ENCODE results near the gene LASP1.

LASP1 gene

DNA sequence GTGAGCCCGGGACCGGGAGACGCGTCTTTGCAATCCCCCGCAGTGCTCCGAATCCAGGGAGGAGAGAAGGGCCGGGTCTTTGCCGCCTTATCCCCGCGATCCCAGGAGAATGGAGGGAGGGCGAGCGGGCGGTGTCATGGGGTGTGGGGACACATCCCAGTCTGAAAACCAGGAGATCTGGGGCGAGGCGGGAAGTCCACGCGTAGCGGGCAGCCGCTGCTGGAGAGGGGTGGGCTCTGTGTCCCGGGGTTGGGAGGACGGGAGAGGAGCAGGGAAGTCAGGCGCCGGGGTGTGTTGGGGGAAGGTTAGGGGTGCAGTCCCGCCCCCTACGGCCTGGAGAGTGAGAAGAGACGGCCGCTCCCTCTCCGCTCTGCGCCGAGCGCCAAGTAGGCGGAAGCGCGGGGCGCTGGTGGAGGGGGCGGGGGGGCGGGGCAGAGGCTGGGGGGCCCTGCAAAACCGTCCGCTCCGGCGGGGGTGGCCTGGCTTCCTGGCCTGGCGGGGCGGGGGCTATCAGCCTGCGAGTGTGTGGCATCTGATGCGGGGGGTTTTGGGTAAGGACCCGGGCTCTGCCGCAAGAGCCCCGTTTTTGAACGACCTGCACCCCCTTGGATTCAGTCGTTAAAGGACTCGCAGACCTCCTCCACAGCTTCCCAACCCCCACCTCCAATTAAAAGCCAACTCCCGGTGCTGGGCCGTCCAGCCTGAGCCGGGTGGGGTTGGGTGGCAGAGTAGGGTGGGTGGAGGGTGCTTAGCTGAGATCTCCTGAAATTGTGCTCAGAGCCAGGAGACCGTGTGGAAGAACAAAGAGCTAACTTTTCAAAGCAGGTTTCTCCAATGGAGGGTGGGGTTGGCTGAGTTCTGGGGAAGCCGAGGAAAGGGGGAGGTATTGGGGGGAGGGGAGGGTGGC is 654 bp downstream of the LASP1 start:
- peak; percentile 72 for DNase-seq

DNA sequence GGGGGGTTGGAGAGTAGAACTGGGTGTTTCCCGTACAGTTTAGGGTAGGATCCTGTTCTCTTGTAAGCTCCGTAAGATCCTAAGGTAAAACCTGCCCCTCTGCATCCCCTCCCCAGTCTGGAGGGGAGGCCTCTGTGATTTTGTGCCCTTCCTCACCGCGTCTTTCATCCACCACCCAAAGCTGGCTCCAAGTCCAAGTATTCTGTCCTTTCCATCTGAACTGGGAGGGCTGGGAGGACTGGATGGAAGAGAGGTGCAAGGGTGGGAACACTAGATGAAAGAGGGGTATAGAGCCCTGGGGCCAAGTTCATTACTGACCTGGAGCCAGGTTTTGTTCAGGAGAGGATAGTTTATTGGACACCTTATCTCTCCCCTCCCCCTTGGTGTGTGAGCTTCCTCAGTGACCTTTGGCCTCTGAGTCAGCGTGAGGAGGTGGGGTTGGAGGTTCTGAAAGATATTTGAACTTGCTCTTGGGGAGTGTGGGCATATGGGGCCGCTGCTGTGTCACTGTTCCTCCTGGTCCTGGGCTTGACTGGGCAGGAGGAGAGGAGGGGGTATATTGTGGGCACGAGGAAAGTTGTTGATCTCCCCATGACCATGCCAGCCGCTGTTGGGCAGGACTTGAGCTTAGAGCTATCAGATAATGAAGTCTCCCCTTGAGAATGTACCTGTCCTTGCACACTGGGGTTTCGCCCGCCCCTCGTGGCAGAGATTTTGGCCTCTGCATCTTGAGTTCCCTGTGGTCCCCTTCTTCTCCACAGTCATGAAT is 1.6 kb downstream of the LASP1 start:
- peak; percentile 93 for DNase-seq

GRCh38 chr17:38872027-38872511 is 2.2 kb downstream of the LASP1 start:
- no peak for DNase-seq

DNA sequence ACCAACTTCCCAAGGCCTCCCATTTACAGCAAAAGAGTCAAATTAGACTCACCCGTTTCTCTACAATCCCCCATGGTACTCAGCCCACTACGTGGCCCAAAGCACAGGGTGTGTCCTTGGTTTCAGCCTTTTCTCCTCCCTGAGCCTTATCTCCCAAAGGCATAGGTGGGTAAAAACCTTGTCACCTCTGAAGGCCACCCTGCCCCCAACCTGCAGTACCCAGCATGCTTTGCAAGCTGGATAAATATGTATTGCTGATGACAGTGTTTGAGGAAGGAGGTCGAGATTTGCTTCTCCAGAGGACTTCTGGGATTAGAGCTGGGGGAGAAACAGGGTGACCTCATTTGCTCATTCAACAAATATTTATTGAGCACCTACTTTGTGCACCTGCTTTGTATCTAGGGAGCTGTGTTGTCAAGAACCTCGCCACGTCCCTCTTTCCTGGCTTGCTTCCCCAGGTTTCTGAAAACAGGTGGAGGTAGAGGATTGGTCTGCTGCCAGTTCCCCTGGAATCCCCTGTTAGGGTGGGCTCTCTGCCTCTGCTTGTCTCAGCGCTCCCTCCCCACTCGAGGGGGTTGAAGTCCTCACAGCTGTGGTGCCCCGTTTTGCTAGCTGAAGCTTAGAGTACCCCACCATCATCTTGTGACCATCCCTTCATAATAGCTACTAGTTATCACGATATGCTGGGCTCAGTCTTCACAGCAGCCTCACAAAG is 3.0 kb downstream of the LASP1 start:
- DNase-seq = peak; percentile 24

- no peak for DNase-seq
These were observed 4.0 kb downstream of the LASP1 start for GRCh38 chr17:38873640-38874380.

GRCh38 chr17:38874505-38875400 is 4.9 kb downstream of the LASP1 start:
- no peak for DNase-seq

- no peak for DNase-seq
These were observed 5.7 kb downstream of the LASP1 start for GRCh38 chr17:38875477-38876075.

- no peak for DNase-seq
These were observed 7.4 kb downstream of the LASP1 start for GRCh38 chr17:38877130-38877851.

- no peak for DNase-seq
These were observed 10.2 kb downstream of the LASP1 start for GRCh38 chr17:38879878-38880665.

DNA sequence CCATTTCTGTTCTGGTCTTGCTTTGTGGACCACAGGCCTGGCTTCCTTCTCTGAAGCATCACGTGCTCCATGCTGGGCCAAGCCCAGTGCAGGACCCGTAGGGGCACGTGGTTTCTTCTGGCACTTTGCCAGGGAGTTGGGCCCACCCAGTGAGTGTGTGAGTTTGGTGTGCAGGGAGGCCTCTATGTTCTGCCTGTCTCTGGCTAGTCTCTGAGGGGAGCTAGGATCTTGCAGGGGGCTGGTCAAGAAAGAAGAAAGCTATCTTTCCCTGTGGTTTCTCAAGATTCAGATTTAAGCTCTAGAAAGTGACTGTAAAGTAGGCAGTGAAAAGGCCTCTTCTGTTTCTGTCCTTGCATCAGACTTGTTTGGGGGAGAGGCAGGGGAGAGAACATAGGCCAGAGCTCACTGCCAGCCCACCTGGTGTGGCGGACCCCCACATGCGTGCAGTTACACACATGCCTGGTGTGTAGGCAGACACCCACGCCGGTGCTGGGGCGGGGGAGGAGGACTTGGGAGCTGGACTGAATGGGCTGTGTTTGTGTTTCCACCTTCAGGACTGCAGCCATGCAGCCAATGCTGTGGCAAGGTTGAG is 11.8 kb downstream of the LASP1 start:
- peak; percentile 92 for DNase-seq

DNA sequence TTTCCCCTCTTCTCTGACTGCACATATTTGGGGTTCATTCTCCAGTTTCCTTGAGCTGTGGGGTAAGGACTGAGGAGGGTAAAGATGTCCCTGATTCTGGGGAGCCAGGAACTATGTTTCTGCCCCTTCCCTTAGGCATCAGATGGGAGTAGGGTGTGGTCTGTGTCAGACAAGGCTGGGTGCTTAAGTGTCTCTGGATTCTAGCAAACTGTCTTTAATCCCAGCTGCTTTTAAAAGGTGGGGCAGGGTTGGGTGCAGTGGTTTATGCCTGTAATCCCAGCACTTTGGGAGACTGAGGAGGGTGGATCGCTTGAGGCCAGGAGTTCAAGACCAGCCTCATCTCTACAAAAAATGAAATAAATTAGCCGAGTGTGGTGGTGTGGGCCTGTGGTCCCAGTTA is 13.0 kb downstream of the LASP1 start:
- DNase-seq = no peak

GRCh38 chr17:38883592-38884526 is 14.0 kb downstream of the LASP1 start:
- no peak for DNase-seq

DNA sequence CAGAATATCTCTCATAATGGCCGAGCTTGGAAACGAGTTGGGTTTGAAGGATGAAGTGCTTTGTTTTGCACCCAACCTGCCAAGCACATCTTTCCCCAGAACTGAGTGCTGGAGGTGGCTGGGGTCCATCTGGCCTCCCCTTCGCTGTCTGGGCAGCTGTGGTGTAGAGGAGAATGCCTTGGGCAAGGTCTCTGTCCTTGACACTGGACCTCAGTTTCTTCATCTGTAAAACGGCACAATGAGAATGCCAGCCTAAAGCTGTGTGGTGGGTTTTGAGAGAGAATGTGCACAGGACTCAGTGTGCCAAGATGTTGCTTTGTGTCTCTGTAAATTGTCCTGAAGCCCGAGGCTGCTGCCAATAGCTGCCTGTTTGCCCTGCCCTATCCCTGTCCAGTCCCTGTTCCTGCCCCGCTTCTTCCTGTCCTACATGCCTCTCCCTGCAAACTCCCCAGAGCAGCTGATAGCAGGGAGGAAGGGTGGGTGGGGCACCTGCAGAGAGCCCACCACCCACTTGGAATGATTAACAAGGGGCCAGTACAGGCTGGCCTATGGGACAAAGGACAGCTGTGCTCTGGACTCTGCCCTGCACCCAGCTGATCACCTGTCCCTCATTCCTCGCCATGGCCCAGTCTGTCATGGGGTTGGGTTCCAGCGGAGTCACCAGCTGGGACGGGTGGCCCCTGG is 15.3 kb downstream of the LASP1 start:
- DNase-seq = no peak

DNA sequence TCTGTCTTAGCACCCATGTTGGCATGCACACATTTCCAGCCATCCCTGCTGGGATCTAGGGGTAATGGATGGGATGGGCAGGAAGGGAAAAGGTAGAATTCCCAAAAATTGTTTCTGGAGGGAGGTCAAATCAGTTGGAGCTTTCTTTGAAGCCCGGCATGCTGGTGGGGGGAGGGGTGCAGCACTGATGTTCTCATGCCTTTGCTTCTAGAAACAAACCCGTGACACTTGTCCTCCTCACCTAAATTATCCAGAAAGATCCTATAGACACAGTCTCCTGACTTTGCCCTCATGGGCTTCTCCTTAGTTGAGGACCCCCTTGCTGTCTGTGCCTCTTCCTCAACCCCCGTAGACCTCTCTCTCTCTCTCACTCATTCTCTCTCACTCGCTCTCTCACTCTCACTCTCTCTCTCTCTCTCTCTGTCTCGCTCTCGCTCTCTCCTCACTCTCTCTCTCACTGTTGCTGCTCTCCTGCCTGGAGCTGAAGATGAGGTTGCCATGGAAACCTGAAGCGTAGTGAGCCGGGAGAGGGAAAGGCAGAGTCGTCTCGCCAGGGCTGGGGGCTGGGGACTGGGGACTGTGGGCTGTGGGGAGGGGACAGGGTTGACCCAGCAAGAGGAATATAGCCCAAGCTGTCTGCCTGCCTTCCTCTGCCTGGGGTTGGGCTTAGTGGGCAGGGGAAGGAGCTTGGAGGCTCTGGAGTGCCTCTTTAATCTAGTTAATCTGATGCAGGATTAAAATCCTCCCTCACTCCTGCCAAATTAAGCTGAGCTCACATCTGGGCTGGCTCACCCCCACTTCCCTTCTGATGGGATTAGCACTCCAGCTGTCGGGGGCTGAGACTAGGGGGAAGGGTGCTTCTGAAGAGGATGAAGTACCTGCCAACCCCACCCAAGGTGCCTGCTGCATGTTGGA is 16.1 kb downstream of the LASP1 start:
- DNase-seq = no peak

GRCh38 chr17:38886643-38887010 is 16.8 kb downstream of the LASP1 start:
- no peak for DNase-seq

GRCh38 chr17:38888842-38889241 is 19.0 kb downstream of the LASP1 start:
- no peak for DNase-seq
